ENCODE results near the gene XXYLT1.

DNA sequence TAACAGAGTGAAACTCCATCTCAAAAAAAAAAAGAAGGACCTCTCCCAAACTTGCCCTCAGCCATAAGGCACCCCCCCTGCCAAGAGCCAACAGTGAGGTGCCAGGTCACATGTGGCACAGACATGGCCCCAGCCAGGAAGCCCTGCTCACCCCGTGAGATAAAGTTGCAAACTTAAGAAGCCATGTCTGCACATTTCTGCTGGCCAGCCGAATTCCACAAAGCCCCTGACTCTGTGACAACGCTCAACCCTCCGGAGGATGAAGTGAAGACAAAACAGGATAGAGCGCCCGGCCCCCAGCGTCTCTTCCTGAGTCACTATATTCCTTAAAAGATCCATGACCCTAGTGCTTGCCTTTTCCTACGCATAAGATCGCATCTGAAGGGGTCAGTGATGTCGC lies 188.1 kb downstream of the XXYLT1 start:
- TF ChIP-seq, protein P1, sequence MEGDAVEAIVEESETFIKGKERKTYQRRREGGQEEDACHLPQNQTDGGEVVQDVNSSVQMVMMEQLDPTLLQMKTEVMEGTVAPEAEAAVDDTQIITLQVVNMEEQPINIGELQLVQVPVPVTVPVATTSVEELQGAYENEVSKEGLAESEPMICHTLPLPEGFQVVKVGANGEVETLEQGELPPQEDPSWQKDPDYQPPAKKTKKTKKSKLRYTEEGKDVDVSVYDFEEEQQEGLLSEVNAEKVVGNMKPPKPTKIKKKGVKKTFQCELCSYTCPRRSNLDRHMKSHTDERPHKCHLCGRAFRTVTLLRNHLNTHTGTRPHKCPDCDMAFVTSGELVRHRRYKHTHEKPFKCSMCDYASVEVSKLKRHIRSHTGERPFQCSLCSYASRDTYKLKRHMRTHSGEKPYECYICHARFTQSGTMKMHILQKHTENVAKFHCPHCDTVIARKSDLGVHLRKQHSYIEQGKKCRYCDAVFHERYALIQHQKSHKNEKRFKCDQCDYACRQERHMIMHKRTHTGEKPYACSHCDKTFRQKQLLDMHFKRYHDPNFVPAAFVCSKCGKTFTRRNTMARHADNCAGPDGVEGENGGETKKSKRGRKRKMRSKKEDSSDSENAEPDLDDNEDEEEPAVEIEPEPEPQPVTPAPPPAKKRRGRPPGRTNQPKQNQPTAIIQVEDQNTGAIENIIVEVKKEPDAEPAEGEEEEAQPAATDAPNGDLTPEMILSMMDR (IDR thresholded peaks at IDR 0.05) = no peak
- TF ChIP-seq POLR2A (IDR thresholded peaks at IDR 0.05) = no peak
